ENCODE measurements around the gene TSKS.
A peak's percentile ranks its signal among the peaks of the same experiment; 100 is the strongest.

DNA sequence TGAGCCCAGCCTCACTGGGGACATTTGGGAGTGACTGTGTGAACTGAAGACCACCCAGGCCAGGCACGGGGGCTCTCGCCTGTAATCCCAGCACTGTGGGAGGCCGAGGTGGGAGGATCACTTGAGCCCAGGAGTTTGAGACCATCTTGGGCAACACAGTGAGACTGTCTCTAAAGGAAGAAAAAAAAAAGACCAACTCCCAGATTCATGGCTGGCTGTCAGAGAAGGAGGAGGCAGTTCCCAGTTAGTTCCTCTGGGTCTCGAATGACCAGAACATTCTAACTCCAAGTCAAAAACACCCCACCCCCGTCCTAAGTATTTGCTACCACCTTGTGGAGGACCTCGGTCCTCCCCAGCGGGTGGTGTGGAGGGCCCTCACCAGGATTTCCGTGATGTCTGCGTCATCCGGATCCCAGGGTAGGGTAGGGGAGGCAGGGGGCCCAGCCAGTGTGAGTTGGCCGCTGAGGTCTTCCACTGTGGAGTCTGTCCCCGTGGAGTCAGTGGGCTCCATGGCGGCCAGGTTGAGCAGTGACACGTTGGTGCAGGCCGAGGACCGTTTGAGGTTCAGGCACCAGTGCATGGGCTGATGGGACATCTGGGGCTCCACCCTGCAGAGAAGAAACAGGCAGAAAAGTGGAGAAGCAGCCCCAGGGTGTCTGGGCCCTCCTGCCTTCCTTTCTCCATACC is 1.3 kb downstream of the TSKS start:
- TF ChIP-seq EZH2 (IDR thresholded peaks at IDR 0.05; ENCODE audit: low read length) = no peak
- TF ChIP-seq, protein P1, sequence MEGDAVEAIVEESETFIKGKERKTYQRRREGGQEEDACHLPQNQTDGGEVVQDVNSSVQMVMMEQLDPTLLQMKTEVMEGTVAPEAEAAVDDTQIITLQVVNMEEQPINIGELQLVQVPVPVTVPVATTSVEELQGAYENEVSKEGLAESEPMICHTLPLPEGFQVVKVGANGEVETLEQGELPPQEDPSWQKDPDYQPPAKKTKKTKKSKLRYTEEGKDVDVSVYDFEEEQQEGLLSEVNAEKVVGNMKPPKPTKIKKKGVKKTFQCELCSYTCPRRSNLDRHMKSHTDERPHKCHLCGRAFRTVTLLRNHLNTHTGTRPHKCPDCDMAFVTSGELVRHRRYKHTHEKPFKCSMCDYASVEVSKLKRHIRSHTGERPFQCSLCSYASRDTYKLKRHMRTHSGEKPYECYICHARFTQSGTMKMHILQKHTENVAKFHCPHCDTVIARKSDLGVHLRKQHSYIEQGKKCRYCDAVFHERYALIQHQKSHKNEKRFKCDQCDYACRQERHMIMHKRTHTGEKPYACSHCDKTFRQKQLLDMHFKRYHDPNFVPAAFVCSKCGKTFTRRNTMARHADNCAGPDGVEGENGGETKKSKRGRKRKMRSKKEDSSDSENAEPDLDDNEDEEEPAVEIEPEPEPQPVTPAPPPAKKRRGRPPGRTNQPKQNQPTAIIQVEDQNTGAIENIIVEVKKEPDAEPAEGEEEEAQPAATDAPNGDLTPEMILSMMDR (optimal IDR thresholded peaks at IDR 0.05 in 1 of 3, IDR thresholded peaks at IDR 0.05 in 1 of 3, conservative IDR thresholded peaks at IDR 0.05 in 1 of 3; ENCODE audit: extremely low read depth in 1 of 3, insufficient read depth in 2 of 3, low read length in 3 of 3) = peak in 1 of 3 experiments; percentile 60
